GM20000 (cell line): ENCODE results near the gene MEGF6.

Experiments
- DNase-seq: peaks from one replicate; pipeline ENCODE4 v3.0.0; 2012; ENCODE audit warnings: low spot score
- TF ChIP-seq, protein P1 (sequence below): IDR thresholded peaks from 2 replicates; pipeline ENCODE4 v1.5.1; 2012; ENCODE audit warnings: mild to moderate bottlenecking, control low read depth; ENCODE audit errors: extremely low read depth, missing control alignments

Gene MEGF6

GRCh38 chr1:3478187-3478586 is 133.1 kb downstream of the MEGF6 start:
- DNase-seq, result no peak
- TF ChIP-seq, protein P1, sequence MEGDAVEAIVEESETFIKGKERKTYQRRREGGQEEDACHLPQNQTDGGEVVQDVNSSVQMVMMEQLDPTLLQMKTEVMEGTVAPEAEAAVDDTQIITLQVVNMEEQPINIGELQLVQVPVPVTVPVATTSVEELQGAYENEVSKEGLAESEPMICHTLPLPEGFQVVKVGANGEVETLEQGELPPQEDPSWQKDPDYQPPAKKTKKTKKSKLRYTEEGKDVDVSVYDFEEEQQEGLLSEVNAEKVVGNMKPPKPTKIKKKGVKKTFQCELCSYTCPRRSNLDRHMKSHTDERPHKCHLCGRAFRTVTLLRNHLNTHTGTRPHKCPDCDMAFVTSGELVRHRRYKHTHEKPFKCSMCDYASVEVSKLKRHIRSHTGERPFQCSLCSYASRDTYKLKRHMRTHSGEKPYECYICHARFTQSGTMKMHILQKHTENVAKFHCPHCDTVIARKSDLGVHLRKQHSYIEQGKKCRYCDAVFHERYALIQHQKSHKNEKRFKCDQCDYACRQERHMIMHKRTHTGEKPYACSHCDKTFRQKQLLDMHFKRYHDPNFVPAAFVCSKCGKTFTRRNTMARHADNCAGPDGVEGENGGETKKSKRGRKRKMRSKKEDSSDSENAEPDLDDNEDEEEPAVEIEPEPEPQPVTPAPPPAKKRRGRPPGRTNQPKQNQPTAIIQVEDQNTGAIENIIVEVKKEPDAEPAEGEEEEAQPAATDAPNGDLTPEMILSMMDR, result no peak

DNA sequence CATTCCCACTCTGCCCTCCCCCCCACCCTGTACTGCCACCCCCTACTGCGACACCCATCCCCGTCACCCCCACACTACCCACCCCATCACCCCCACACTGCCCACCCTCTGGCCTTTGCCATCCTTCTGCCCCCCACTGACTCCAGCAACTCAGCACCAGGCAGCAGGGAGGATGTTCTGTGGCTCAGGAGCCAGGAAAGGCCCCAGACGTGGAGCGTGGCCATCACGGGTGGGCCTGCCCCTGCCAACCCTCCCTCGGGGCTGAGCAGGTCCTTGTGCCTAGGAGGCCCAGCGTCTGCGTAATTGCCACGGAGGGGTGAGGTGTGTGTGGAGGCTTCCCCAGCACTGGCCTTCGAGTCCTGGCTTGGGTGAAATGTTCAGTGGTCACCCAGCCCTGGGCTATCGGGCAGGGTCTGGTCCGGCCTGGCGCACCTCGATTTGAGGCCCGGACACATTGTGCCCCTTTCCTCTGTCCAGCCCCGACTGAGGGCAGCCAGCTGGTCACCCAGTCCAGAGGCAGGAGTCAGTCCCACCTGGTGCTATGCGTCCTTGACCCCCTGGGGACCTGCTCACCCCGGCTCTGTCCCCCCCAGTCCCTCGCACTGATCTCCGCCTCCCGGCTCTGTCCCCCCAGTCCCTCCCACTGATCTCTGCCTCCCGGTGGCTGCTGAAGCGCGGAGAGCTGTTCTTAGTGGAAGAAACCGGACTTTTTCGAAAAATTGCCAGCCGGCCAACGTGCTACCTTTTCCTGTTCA is 133.9 kb downstream of the MEGF6 start:
- TF ChIP-seq, protein P1, result no peak
- DNase-seq, result peak; percentile 78

DNA sequence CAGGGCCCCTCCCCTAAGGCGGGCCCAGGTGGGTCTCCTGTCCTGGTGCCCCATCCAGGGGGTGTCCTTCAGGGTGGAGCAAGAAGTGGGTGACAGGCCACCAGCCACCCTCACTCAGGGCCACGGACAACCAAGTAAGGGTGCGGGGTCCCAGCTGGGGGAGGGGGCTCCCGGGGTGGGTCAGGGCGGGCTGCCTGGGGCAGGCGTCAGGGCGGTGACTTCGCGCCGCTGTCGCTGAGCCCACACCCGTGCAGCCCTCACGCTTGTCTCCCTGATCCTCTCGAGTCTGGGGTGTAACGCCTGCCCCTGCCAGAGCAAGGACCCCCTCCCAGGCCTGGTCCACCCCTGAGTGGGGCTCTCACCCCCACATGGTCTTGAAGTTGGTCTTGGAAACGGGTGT is 134.6 kb downstream of the MEGF6 start:
- TF ChIP-seq, protein P1, result no peak

GRCh38 chr1:3475839-3476573 is 135.3 kb downstream of the MEGF6 start:
- no peak for DNase-seq
- TF ChIP-seq, protein P1, result no peak

More for the DNA sequence above, 134.6 kb downstream of the MEGF6 start:
- no peak for DNase-seq

GRCh38 chr1:3474421-3474820 is 136.9 kb downstream of the MEGF6 start:
- TF ChIP-seq, protein P1, result no peak
- no peak for DNase-seq

GRCh38 chr1:3474016-3474415 is 137.3 kb downstream of the MEGF6 start:
- TF ChIP-seq, protein P1, result no peak
- no peak for DNase-seq

DNA sequence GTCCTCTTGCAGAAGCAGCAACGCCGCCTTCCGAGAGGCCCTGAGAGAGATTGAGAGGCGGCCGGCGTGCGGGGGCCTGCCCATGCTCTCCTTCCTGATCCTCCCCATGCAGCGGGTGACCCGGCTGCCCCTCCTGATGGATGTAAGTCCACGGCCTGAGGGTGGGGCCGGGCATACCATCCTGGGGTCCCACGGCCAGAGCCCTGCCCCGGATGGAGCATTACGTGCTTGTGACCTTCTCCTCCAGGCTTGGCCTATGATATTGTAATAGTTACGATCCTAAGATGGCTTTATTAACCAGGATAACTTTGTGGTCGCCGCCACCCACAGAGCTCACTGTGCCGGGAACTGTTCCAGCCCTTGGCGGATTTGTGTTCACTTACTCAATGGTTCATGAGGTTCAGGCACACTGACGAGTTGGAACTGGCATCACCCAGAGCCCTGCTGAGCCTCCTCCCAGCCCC is 137.9 kb downstream of the MEGF6 start:
- DNase-seq, result no peak
- TF ChIP-seq, protein P1, result no peak
